ENCODE measurements around the gene TEX50. TPM values are rescaled to one million over a fixed set of nuclear protein-coding genes. Genes with fewer than 3 reads are reported as not detected.

The TEX50 gene
- total and polyA plus RNA-seq, 2 of the 8 experiments (the other 6 are each of a cell fraction or from before 2014, with no cell fraction given): not detected

- TF ChIP-seq RAD21 (IDR thresholded peaks at IDR 0.05 in 1 of 2, conservative IDR thresholded peaks at IDR 0.05 in 1 of 2; ENCODE audit: low read depth in 2 of 2, low read length in 2 of 2): no peak
- TF ChIP-seq KDM4A (IDR thresholded peaks at IDR 0.05; ENCODE audit: low read depth, low read length, severe bottlenecking): no peak
- no peak for TF ChIP-seq TEAD4 (IDR thresholded peaks at IDR 0.05; ENCODE audit: low read depth, low read length)
- no peak for TF ChIP-seq ATF2 (IDR thresholded peaks at IDR 0.05; ENCODE audit: low read length)
- TF ChIP-seq POLR2AphosphoS5 (IDR thresholded peaks at IDR 0.05; ENCODE audit: low read depth, low read length): peak; percentile 6
- TF ChIP-seq CHD1 (IDR thresholded peaks at IDR 0.05; ENCODE audit: low read depth, low read length): peak; percentile 7; the same call in 1 of the 2 replicates
- TF ChIP-seq SIRT6 (IDR thresholded peaks at IDR 0.05; ENCODE audit: low read length): peak; percentile 62
- no peak for TF ChIP-seq EZH2 (IDR thresholded peaks at IDR 0.05; ENCODE audit: low read depth, low read length, severe bottlenecking)
- peak; percentile 10 to 94; a peak in 2 of 3 replicates for TF ChIP-seq POLR2A (IDR thresholded peaks at IDR 0.05; ENCODE audit: control extremely low read depth in 1 of 2, low read depth in 2 of 2, low read length in 2 of 2)
- TF ChIP-seq E2F6 (IDR thresholded peaks at IDR 0.05): no peak
These were observed 3.2 kb downstream of the TEX50 start (continued) for GRCh38 chr1:173638043-173639021.

All from H1 (cell line).